ENCODE results near the gene ADD3. TPM values are rescaled to one million over a fixed set of nuclear protein-coding genes. Genes with fewer than 3 reads are reported as not detected.

The ADD3 gene
- total RNA-seq, 1 experiment from 2014 or later: 59.9 TPM

GRCh38 chr10:110017052-110017451 is 9.3 kb downstream of the ADD3 start:
- no peaks in the 10 kb centered on the region for H3K27me3 Mint-ChIP-seq (ENCODE audit: low read depth)
- no peak overlapping the region for H3K9ac ChIP-seq (ENCODE audit: extremely low read depth, insufficient read length, low read length)
- H3K79me1 ChIP-seq (ENCODE audit: insufficient read depth, low read depth, low read length, poor library complexity, severe bottlenecking): peaks cover 6% of the 10 kb centered on the region
- peaks cover 10% of the 10 kb centered on the region for H3K4me1 ChIP-seq (ENCODE audit: insufficient read depth, low read length)
- no peak overlapping the region for H3K4me2 ChIP-seq (ENCODE audit: insufficient read depth, insufficient read length, low read length)
- no peak overlapping the region; a peak in 1 of 7 replicates for H3K27ac Mint-ChIP-seq
- H2BK15ac ChIP-seq (ENCODE audit: low read depth, low read length): no peak overlapping the region
- TF ChIP-seq CTCF (conservative IDR thresholded peaks at IDR 0.05): no peak
- no peaks in the 10 kb centered on the region for H3K9me3 ChIP-seq (ENCODE audit: control insufficient read depth, low read depth, low read length)
- H4K20me1 ChIP-seq (ENCODE audit: control insufficient read depth, insufficient read depth, insufficient read length): no peaks in the 10 kb centered on the region
- H2BK12ac ChIP-seq (ENCODE audit: insufficient read length, low read depth, low read length): no peak overlapping the region
- H3K4me3 Mint-ChIP-seq: no peak overlapping the region
- H2AK5ac ChIP-seq (ENCODE audit: insufficient read length, low read length): no peak overlapping the region
- no peak overlapping the region for H3K56ac ChIP-seq (ENCODE audit: insufficient read length, low read depth, low read length)
- H2BK120ac ChIP-seq (ENCODE audit: low read depth, low read length, poor library complexity, severe bottlenecking): no peak overlapping the region
- H2BK5ac ChIP-seq (ENCODE audit: insufficient read length, low read length): no peak overlapping the region
- no peak overlapping the region for H4K91ac ChIP-seq (ENCODE audit: insufficient read length, low read depth, low read length)
- peaks cover 36 to 42% of the 10 kb centered on the region in 2 experiments for H3K4me1 Mint-ChIP-seq
- peaks cover 15% of the 10 kb centered on the region; the same call in 1 of the 2 replicates for H3K79me2 ChIP-seq (ENCODE audit: insufficient read depth, low read length)
- H4K8ac ChIP-seq (replicated peaks; ENCODE audit: insufficient read length, low read depth, low read length): no peak overlapping the region
- H2AFZ ChIP-seq (ENCODE audit: low read length): no peak overlapping the region
- no CpG with 5 or more reads among the region's 4 CpGs for WGBS (ENCODE audit: extremely low coverage, insufficient read length, low lambda C conversion rate)
- no peak overlapping the region for H3K4ac ChIP-seq (ENCODE audit: low read depth, low read length)
- H3K18ac ChIP-seq (ENCODE audit: insufficient read length, low read depth, low read length): no peak overlapping the region
- H3K23me2 ChIP-seq (ENCODE audit: insufficient read length, low read depth, low read length, poor library complexity, severe bottlenecking): no peaks in the 10 kb centered on the region
- no peak overlapping the region for H3K14ac ChIP-seq (ENCODE audit: insufficient read depth, low read length)
- no peak overlapping the region for H2BK20ac ChIP-seq (ENCODE audit: low read depth, low read length, poor library complexity, severe bottlenecking)
- H3K27ac ChIP-seq (ENCODE audit: insufficient read length, low read depth, low read length): no peak overlapping the region
- H3T11ph ChIP-seq (ENCODE audit: low read length): no peak overlapping the region
- no peak overlapping the region for H4K5ac ChIP-seq (ENCODE audit: insufficient read length, low read depth, low read length)
- no peaks in the 10 kb centered on the region for H3K9me3 Mint-ChIP-seq
- H3K36me3 Mint-ChIP-seq (ENCODE audit: insufficient read depth in 1 of 3, low read depth in 3 of 3): peaks cover 0 to 2% (median 0%) of the 10 kb centered on the region in 3 experiments; a peak in 1 of 7 replicates
- H3K23ac ChIP-seq (ENCODE audit: insufficient read length, low read depth, low read length): no peak overlapping the region
- DNase-seq: no peak
- no peaks in the 10 kb centered on the region for H3K27me3 ChIP-seq (ENCODE audit: insufficient read depth, low read length)

Measured in H9 (cell line).